GM23248 (cell line): Measurements from ENCODE around the gene CERKL. TPM values are rescaled to one million over a fixed set of nuclear protein-coding genes. Genes with fewer than 3 reads are reported as not detected.

Experiments
- DNase-seq: peaks from one replicate; pipeline ENCODE4 v3.0.0-alpha.2; 2015
- H2AFZ ChIP-seq: fragments of 200-600 bp; sonication (generic); 2 replicates; pipeline ENCODE4 v1.6.1; 2016; ENCODE audit warnings: antibody characterized with exemption
- H3F3A ChIP-seq: fragments of 200-600 bp; sonication (generic); 2 replicates; pipeline ENCODE4 v1.6.1; 2016; ENCODE audit warnings: mild to moderate bottlenecking, antibody characterized with exemption, mixed run types; ENCODE audit not compliant: insufficient read depth
- H3K27ac ChIP-seq: fragments of 200-600 bp; sonication (generic); 2 replicates; pipeline ENCODE4 v1.5.1; 2016; ENCODE audit warnings: mild to moderate bottlenecking
- H3K27me3 ChIP-seq: fragments of 200-600 bp; sonication (generic); replicated peaks from 2 replicates; pipeline ENCODE4 v1.6.1; 2016; ENCODE audit warnings: mild to moderate bottlenecking; ENCODE audit not compliant: insufficient read depth
- H3K36me3 ChIP-seq: fragments of 200-600 bp; sonication (generic); 2 replicates; pipeline ENCODE4 v1.6.1; 2016; ENCODE audit warnings: low read depth, mild to moderate bottlenecking
- H3K4me1 ChIP-seq: fragments of 200-600 bp; sonication (generic); 2 replicates; pipeline ENCODE4 v1.6.1; 2016; ENCODE audit warnings: mild to moderate bottlenecking; ENCODE audit not compliant: insufficient read depth
- H3K4me2 ChIP-seq: fragments of 200-600 bp; sonication (generic); one replicate; pipeline ENCODE4 v1.6.1; 2016; ENCODE audit warnings: mild to moderate bottlenecking; ENCODE audit not compliant: unreplicated experiment
- H3K4me3 ChIP-seq: fragments of 200-600 bp; sonication (generic); 2 replicates; pipeline ENCODE4 v1.5.1; 2016; ENCODE audit warnings: mild to moderate bottlenecking
- H3K79me2 ChIP-seq: fragments of 200-600 bp; sonication (generic); 2 replicates; pipeline ENCODE4 v1.6.1; 2016; ENCODE audit warnings: mild to moderate bottlenecking; ENCODE audit not compliant: insufficient read depth
- H3K9ac ChIP-seq: fragments of 200-600 bp; sonication (generic); 2 replicates; pipeline ENCODE4 v1.6.1; 2016; ENCODE audit warnings: mild to moderate bottlenecking
- H3K9me2 ChIP-seq: fragments of 200-600 bp; sonication (generic); 2 replicates; pipeline ENCODE4 v1.6.1; 2016; ENCODE audit warnings: mixed run types, mild to moderate bottlenecking, moderate library complexity; ENCODE audit not compliant: insufficient read depth
- H3K9me3 ChIP-seq: fragments of 200-600 bp; sonication (generic); one replicate; pipeline ENCODE4 v1.6.1; 2017; ENCODE audit warnings: low read depth
- H4K20me1 ChIP-seq: fragments of 200-600 bp; sonication (generic); 2 replicates; pipeline ENCODE4 v1.6.0; 2016; ENCODE audit not compliant: insufficient read depth
- EZH2 ChIP-seq: fragments of 200-600 bp; sonication (generic); IDR thresholded peaks from 2 replicates; pipeline ENCODE4 v1.6.1; 2018; ENCODE audit warnings: antibody characterized with exemption, mild to moderate bottlenecking; ENCODE audit not compliant: insufficient read depth, poor library complexity, severe bottlenecking
- EZH2phosphoT487 ChIP-seq: fragments of 200-600 bp; sonication (generic); IDR thresholded peaks from 2 replicates; pipeline ENCODE4 v1.6.1; 2018; ENCODE audit warnings: antibody characterized with exemption, moderate library complexity, mild to moderate bottlenecking, low read depth; ENCODE audit not compliant: insufficient read depth
- WGBS, 2 experiments: methylation state at CpG; one replicate each; pipeline ENCODE4 v1.1.6; 2015 to 2017; ENCODE audit warnings: low lambda C conversion rate in 2 of 2, low coverage in 1 of 2; ENCODE audit errors: missing lambda C conversion rate in 2 of 2; 5-methylcytosine and 5-hydroxymethylcytosine counted together
- in situ Hi-C: fragments of 300-500 bp; cut with MboI; formaldehyde crosslinking; loops from 2 replicates; pipeline ENCODE4 v1.15.0; 2020
- polyA plus RNA-seq: library from polyadenylated mRNA; unstranded; fragments of >200 nt; fragmentation: Nextera tagmentation; extraction: Ambion mirVana; gene quantifications from 2 replicates; pipeline ENCODE4 v1.2.1, GENCODE V29; 2016
- total RNA-seq: library from RNA; depleted of rRNA; stranded (reverse); fragments of >200 nt; shearing (Covaris generic); gene quantifications from 2 replicates; pipeline ENCODE4 v1.2.3, GENCODE V29; 2014

CERKL gene
- total and polyA plus RNA-seq, 2 experiments from 2014 or later: 5.2 TPM; not detected in 1

DNA sequence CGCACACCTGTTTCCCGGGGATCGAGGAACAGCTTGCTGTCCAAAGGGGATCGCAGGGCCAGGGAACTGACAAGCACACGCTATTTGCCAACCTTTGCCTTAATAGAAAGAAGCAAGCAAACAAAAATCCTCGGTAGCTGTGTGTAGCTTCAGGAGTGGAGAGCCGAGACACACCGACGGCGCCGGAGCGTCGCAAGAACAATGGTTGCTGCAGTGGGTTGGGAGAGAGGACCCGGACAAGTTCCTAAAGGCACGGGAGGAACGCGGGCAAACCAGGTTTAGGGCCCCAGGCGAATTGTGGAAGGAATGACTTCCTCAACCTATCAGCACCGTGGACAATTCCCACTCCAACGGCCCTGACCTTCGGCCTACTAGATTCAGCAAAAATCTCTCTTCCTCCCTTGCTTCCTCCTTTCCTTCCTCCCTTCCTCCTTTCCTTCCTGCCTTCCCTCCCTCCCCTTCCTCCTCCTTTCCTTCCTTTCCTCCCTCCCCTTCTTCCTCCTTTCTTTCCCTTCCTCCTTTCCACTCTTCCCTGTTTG, 28.3 kb upstream of the CERKL start:
- no peaks in the 10 kb centered on the region for H3K9me2 ChIP-seq
- 3% methylated on average over 21 of the region's 21 CpGs for WGBS, 2 experiments
- H3K27me3 ChIP-seq: peaks cover 90% of the 10 kb centered on the region
- peak; percentile 50 for DNase-seq
- no peak overlapping the region for H3K4me2 ChIP-seq
- no peaks in the 10 kb centered on the region for H4K20me1 ChIP-seq
- H3K4me1 ChIP-seq: no peaks in the 10 kb centered on the region
- H3K9me3 ChIP-seq: no peaks in the 10 kb centered on the region
- H3K9ac ChIP-seq: no peak overlapping the region
- in situ Hi-C loops: no loop called here
- TF ChIP-seq EZH2: no peak
- TF ChIP-seq EZH2phosphoT487: no peak
- H3K36me3 ChIP-seq: no peaks in the 10 kb centered on the region
- no peak overlapping the region for H3K4me3 ChIP-seq
- H2AFZ ChIP-seq: no peak overlapping the region
- H3F3A ChIP-seq: no peaks in the 10 kb centered on the region
- H3K79me2 ChIP-seq: no peaks in the 10 kb centered on the region
- H3K27ac ChIP-seq: no peak overlapping the region

DNA sequence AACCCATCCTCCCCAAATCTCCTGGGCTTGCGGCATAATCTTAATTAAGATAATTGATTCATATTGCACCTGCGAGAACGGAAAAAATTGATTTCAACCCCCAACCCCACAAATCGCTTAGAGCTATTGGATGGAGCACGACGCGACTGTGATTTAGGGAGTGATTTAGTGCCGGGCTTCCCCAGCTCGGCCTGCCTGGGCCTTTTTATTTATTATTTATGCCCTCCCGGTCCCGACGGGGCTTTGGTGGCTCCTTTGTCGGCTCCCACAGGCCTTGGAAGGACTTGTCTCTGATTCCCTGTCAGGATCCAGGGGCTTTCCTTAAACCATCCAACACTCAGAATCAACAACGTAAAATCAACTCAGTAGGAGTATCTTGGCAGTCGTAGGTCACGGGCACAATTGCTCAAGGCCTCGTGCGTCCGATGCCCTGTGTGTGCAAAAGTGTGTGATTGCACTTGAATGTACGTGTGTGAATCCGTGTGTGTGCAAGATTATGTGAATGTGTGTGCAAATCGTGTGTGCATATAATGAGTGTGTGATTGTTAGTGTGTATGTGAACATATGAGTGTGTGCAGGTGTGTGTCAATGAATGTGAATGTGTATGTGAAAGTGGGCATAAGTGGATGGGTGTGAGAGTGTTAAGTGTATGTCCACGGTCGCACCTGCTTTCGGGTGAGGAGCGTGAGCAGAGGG, 27.7 kb upstream of the CERKL start:
- H3K79me2 ChIP-seq: no peaks in the 10 kb centered on the region
- TF ChIP-seq EZH2phosphoT487: peak; percentile 49; the same call in 1 of the 2 replicates
- TF ChIP-seq EZH2: peak; percentile 97
- no peak overlapping the region for H3K4me2 ChIP-seq
- H4K20me1 ChIP-seq: no peaks in the 10 kb centered on the region
- 7 to 8% methylated on average over 26 of the region's 26 CpGs for WGBS, 2 experiments
- no peak overlapping the region for H3K4me3 ChIP-seq
- DNase-seq: no peak
- no peaks in the 10 kb centered on the region for H3K9me2 ChIP-seq
- H3K9me3 ChIP-seq: no peaks in the 10 kb centered on the region
- no peak overlapping the region for H3K9ac ChIP-seq
- peaks cover 92% of the 10 kb centered on the region for H3K27me3 ChIP-seq
- no peaks in the 10 kb centered on the region for H3K36me3 ChIP-seq
- H2AFZ ChIP-seq: no peak overlapping the region
- in situ Hi-C loops: no loop called here
- H3K4me1 ChIP-seq: no peaks in the 10 kb centered on the region
- no peak overlapping the region for H3K27ac ChIP-seq
- no peaks in the 10 kb centered on the region for H3F3A ChIP-seq

DNA sequence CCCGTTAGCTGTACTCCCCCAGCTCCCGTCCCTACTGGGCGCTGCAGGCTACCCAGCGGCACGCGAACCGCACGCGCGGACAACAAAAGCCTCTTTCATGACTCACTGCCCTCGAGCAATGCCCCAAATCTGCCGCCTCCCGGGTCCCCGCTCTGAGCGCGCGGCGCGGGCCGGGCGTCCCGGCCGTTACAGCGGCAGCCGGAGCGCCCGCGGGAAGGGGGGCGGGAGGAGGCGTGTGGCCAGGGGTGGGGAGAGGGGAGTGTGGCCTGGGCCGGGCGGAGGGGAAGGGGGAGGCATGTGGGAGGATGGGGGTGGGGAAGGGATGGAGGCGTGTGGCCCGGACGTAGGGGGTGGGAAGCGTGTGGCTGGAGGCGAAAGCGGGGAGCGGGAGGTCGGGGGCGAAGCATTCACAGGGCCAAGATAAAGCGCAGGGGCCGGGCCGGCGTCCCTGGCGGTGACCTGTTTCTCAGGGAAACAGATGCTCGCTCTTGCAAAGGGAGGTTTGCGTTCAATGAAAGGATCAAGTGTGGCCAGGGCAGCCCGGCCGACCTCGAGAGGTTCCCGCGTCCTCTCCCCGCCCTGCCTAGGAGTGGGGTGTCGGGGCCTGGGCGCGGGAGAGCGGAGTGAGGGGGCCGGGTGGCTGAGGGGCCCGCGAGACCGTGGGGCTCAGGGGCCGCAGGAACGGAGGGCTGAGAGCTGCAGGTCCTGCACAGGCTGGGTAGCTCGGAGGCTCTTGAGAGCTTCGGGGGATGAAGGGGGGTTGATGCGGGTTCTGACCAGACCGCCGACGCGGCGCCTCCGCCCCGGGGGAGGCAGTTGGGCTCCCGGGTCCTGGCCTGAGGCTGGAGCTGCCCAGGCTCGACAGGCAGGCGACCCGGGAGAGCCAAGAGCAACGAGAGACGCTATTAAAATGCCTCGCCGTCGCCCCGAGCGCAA, 26.9 kb upstream of the CERKL start:
- Histone ChIP-seq H3K79me2 (no peaks in the 10 kb centered on the region), H3K9me3 (no peaks in the 10 kb centered on the region), H3F3A (no peaks in the 10 kb centered on the region), H3K4me2 (no peak overlapping the region), H3K4me3 (no peak overlapping the region), H3K36me3 (no peaks in the 10 kb centered on the region), H3K27ac (no peak overlapping the region), H3K4me1 (no peaks in the 10 kb centered on the region), H3K9ac (no peak overlapping the region), H2AFZ (no peak overlapping the region), H3K27me3 (peaks cover 92% of the 10 kb centered on the region), H3K9me2 (no peaks in the 10 kb centered on the region), H4K20me1 (no peaks in the 10 kb centered on the region)
- DNase-seq: peak; percentile 61
- 5 to 6% methylated on average over 57 to 81 of the region's 85 CpGs for WGBS, 2 experiments
- in situ Hi-C loops: no loop called here
- no peak for TF ChIP-seq EZH2
- TF ChIP-seq EZH2phosphoT487: no peak

DNA sequence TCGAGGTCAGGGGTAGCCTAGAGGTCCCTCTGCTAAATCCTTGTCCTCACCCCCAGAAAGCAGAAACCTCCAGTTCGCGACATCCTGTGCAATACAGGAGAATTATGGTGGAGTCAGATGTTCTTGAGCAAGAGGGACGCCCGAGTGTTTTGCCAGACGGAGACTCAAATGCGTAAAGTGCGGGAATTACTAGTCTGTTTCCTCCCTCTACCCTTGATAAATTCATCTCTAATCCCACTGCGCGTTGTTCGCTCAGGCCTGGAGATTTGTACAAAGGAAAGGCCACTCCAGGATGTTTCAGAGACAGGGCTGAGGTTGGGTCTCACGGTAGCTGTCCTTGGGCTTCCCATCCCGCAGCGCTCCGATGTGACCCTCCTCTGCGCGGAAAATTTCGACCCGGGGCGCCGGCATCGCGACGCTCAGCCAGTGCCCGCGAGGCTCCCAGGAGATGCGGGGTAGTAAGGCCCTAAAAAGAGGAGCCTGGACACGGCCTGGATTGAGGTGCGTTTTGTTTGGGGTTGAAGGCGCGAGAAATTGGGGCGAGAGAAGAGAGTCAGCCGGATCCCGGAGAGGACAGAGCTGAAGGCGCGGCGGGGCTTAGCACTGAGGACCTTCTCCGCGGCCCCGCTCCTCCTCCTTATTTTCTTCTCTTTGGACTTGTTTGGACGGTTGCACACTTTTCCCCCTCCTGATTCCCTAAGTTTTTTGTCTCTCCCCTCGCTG, 26.1 kb upstream of the CERKL start:
- Histone ChIP-seq H3K4me3 (no peak overlapping the region), H4K20me1 (no peaks in the 10 kb centered on the region), H3K27me3 (peaks cover 94% of the 10 kb centered on the region), H3K27ac (no peak overlapping the region), H3K4me2 (no peak overlapping the region), H3K9me3 (no peaks in the 10 kb centered on the region), H3K79me2 (no peaks in the 10 kb centered on the region), H3K4me1 (no peaks in the 10 kb centered on the region), H3K9ac (no peak overlapping the region), H3K36me3 (no peaks in the 10 kb centered on the region), H3K9me2 (no peaks in the 10 kb centered on the region), H3F3A (no peaks in the 10 kb centered on the region), H2AFZ (no peak overlapping the region)
- WGBS, 2 experiments: 2 to 3% methylated on average over 41 to 42 of the region's 42 CpGs
- peak; percentile 7 for DNase-seq
- TF ChIP-seq EZH2phosphoT487 (peak; percentile 61; the same call in 1 of the 2 replicates), EZH2 (peak; percentile 98)
- in situ Hi-C loops: no loop called here
